DOHH2 (cell line): ENCODE data around the gene CCDC116.

Source experiments
- H3F3A ChIP-seq: fragments of 200-600 bp; sonication (generic), shearing (Covaris generic); 2 replicates; pipeline ENCODE4 v1.6.0; 2016; ENCODE audit warnings: antibody characterized with exemption, mild to moderate bottlenecking; ENCODE audit not compliant: control insufficient read depth, insufficient read depth
- H3K27ac ChIP-seq: fragments of 200-600 bp; sonication (generic); 2 replicates; pipeline ENCODE4 v1.5.1; 2014; ENCODE audit warnings: low read depth, mild to moderate bottlenecking, low read length, moderate library complexity
- H3K27me3 ChIP-seq: fragments of 200-600 bp; sonication (generic); 2 replicates; pipeline ENCODE4 v1.6.1; 2014; ENCODE audit warnings: mild to moderate bottlenecking, low read length, mixed read lengths; ENCODE audit not compliant: control insufficient read depth
- H3K36me3 ChIP-seq: fragments of 200-600 bp; sonication (generic); 2 replicates; pipeline ENCODE4 v1.6.1; 2014; ENCODE audit warnings: mild to moderate bottlenecking, low read length, moderate library complexity, mixed read lengths; ENCODE audit not compliant: control insufficient read depth
- H3K4me1 ChIP-seq: fragments of 200-600 bp; sonication (generic); 2 replicates; pipeline ENCODE4 v1.6.1; 2014; ENCODE audit warnings: mild to moderate bottlenecking, low read length, mixed read lengths; ENCODE audit not compliant: control insufficient read depth
- H3K4me2 ChIP-seq: fragments of 200-600 bp; sonication (generic); 2 replicates; pipeline ENCODE4 v1.6.0; 2014; ENCODE audit warnings: mild to moderate bottlenecking, low read length, moderate library complexity
- H3K4me3 ChIP-seq: fragments of 200-600 bp; sonication (generic); 2 replicates; pipeline ENCODE4 v1.5.1; 2014; ENCODE audit warnings: mild to moderate bottlenecking, low read length, mixed read lengths
- H3K79me2 ChIP-seq: fragments of 200-600 bp; sonication (generic); 2 replicates; pipeline ENCODE4 v1.6.1; 2014; ENCODE audit warnings: mild to moderate bottlenecking, low read length, mixed read lengths; ENCODE audit not compliant: control insufficient read depth
- H3K9me2 ChIP-seq: fragments of 200-600 bp; sonication (generic); replicated peaks from 2 replicates; pipeline ENCODE4 v1.6.1; 2014; ENCODE audit warnings: mild to moderate bottlenecking, low read length, mixed read lengths; ENCODE audit not compliant: control insufficient read depth
- H3K9me3 ChIP-seq: fragments of 200-600 bp; sonication (generic); 2 replicates; pipeline ENCODE4 v1.6.1; 2014; ENCODE audit warnings: antibody characterized with exemption, low read length, mixed read lengths; ENCODE audit not compliant: control insufficient read depth, insufficient read depth
- H4K20me1 ChIP-seq: fragments of 200-600 bp; sonication (generic); 2 replicates; pipeline ENCODE4 v1.6.0; 2014; ENCODE audit warnings: low read depth, mild to moderate bottlenecking, antibody characterized with exemption, low read length, moderate library complexity; ENCODE audit not compliant: control insufficient read depth, insufficient read depth
- EZH2phosphoT487 ChIP-seq: fragments of 200-600 bp; sonication (generic); IDR thresholded peaks from 2 replicates; pipeline ENCODE4 v1.6.1; 2017; ENCODE audit warnings: borderline replicate concordance, mild to moderate bottlenecking, antibody characterized with exemption, low read length, moderate library complexity, mixed read lengths
- TF ChIP-seq, protein P1 (sequence below): fragments of 200-600 bp; sonication (generic); IDR thresholded peaks from one replicate; pipeline ENCODE4 v1.5.1; 2014; ENCODE audit warnings: antibody characterized with exemption, mild to moderate bottlenecking, low read depth, low read length; ENCODE audit not compliant: poor library complexity, severe bottlenecking

Gene CCDC116

DNA sequence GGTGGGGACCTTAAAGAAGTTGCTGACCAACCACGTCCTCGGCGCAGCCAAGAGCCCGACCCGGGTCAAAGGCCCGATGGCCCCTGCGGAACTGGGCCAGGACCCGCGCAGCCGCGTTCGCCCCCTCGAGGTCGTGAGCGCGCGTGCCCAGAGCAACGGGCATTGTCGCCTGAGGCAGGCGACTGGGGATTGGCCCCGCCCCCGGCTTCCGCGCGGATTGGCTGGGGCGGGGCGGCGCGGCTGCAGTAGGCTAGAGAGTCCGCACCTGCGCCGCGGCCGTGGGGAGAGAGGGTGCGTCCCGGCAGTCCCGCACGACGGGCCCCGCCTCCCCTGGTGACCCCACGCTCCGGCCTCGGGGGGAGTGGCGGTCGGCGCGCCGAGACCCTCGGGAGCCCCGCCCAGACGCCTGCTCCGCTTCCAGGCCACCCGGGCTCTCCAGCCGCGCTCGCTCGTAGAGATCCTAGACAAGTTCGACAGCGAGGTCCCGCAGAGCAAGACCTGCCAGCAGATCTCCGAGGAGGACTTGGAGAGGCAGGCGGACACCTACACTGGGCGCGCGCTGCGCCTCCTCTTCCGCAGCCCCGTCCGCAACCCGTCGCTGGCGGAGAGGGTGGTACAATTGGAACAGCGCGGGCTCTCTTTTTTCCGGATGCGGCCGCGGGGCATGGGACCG, 24.9 kb downstream of the CCDC116 start:
- H3F3A ChIP-seq, result peaks cover 9% of the 10 kb centered on the region
- TF ChIP-seq EZH2phosphoT487, result no peak
- TF ChIP-seq, protein P1, sequence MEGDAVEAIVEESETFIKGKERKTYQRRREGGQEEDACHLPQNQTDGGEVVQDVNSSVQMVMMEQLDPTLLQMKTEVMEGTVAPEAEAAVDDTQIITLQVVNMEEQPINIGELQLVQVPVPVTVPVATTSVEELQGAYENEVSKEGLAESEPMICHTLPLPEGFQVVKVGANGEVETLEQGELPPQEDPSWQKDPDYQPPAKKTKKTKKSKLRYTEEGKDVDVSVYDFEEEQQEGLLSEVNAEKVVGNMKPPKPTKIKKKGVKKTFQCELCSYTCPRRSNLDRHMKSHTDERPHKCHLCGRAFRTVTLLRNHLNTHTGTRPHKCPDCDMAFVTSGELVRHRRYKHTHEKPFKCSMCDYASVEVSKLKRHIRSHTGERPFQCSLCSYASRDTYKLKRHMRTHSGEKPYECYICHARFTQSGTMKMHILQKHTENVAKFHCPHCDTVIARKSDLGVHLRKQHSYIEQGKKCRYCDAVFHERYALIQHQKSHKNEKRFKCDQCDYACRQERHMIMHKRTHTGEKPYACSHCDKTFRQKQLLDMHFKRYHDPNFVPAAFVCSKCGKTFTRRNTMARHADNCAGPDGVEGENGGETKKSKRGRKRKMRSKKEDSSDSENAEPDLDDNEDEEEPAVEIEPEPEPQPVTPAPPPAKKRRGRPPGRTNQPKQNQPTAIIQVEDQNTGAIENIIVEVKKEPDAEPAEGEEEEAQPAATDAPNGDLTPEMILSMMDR, result no peak
- H3K27ac ChIP-seq, result peak overlapping the region; percentile 40
- H3K79me2 ChIP-seq, result peaks cover 10% of the 10 kb centered on the region
- no peaks in the 10 kb centered on the region for H3K27me3 ChIP-seq
- no peaks in the 10 kb centered on the region for H3K9me2 ChIP-seq
- H3K36me3 ChIP-seq, result peaks cover 12% of the 10 kb centered on the region
- peak overlapping the region; percentile 78 for H3K4me2 ChIP-seq
- H3K9me3 ChIP-seq, result no peaks in the 10 kb centered on the region
- H4K20me1 ChIP-seq, result no peaks in the 10 kb centered on the region
- peaks cover 35% of the 10 kb centered on the region for H3K4me1 ChIP-seq
- peak overlapping the region; percentile 79 for H3K4me3 ChIP-seq

DNA sequence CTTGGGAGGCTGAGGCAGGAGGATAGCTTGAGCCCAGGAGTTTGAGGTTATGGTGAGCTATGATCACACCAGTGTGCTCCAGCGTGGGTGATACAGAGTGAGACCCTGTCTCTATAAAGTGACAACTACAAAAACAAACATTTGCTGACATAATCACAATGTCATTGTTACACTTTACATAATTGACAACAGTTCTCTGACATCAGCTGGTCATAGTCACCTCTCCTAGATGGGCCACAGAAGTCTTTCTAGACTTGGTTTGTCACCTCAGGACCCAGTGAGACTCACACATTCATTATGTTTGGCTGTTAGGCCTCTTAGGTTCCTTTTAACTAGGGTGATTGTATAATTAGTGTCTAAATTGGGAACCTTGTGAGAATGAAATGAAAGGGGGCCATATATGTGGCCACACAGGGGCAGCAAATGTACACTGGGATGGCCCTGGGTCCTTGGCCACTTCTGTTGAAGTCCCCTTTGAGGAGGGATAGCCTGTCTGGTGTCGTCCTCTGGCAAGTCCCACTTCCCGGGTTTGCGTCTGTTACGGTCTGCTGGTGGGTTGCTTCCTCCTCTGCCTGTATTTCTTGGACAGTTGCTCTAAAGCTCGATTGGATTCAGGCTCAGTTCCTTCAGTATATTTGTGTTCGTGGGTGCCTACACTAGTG, 27.4 kb downstream of the CCDC116 start:
- peaks cover 25% of the 10 kb centered on the region for H3K4me1 ChIP-seq
- TF ChIP-seq EZH2phosphoT487, result no peak
- TF ChIP-seq, protein P1, result no peak
- no peak overlapping the region for H3K4me2 ChIP-seq
- no peaks in the 10 kb centered on the region for H3K36me3 ChIP-seq
- H3K9me3 ChIP-seq, result no peaks in the 10 kb centered on the region
- H3K4me3 ChIP-seq, result no peak overlapping the region
- H3K79me2 ChIP-seq, result no peaks in the 10 kb centered on the region
- no peaks in the 10 kb centered on the region for H4K20me1 ChIP-seq
- no peak overlapping the region for H3K27ac ChIP-seq
- no peaks in the 10 kb centered on the region for H3K9me2 ChIP-seq
- no peaks in the 10 kb centered on the region for H3K27me3 ChIP-seq
- peaks cover 9% of the 10 kb centered on the region for H3F3A ChIP-seq

DNA sequence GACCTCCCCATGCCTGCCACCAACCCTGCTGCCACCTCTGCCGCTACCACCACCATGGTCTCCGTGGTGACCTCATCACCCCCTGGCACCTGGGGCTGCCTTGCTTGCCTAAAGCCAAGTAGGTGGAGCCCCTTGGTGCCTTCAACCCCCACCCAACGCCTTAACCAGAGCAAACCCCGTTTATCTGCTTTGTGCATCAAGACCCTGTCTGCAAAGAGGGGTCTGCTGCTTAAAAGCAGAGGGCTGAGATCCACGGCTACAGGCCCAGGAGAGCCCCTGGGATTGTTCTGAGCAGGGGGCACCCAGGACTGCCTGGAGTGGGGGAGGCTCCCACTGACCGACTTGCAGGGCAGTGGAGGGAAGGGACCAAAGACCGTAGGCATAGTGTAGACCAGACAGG, 28.3 kb downstream of the CCDC116 start:
- Histone ChIP-seq H3K79me2 (peaks cover 1% of the 10 kb centered on the region), H3K27me3 (no peaks in the 10 kb centered on the region), H3K9me3 (no peaks in the 10 kb centered on the region), H3K4me1 (peaks cover 33% of the 10 kb centered on the region), H3K4me3 (no peak overlapping the region), H3K27ac (no peak overlapping the region), H4K20me1 (no peaks in the 10 kb centered on the region), H3F3A (peaks cover 9% of the 10 kb centered on the region), H3K4me2 (no peak overlapping the region), H3K9me2 (no peaks in the 10 kb centered on the region), H3K36me3 (no peaks in the 10 kb centered on the region)
- TF ChIP-seq, protein P1, result no peak
- TF ChIP-seq EZH2phosphoT487, result no peak
